Activated CD8-positive, alpha-beta memory T cell treated with anti-CD3 and anti-CD28 coated beads, Interleukin-2, amount 10 ng/mL, durations not matched to agents 7 days and 5 days (primary cell): ENCODE data around the gene ZNF785. TPM values are rescaled to one million over a fixed set of nuclear protein-coding genes. Genes with fewer than 3 reads are reported as not detected.

Source experiments
- ATAC-seq: fragments of 150-1000 bp; cut with Tn5 transposase; one replicate; pipeline ENCODE4 v1.10.0; 2021; ENCODE audit warnings: moderate library complexity
- CTCF ChIA-PET: fragments of 350-600 bp; sonication (Branson Sonifier 250); formaldehyde crosslinking; loops from one replicate; lab custom pipeline; 2021; ENCODE audit warnings: antibody characterized with exemption; lab: Charles Lee
- DNase-seq: peaks from one replicate; pipeline ENCODE4 v3.0.0-alpha.2; 2020
- H3K27ac Mint-ChIP-seq: one replicate; pipeline ENCODE4 v1.8.0; 2021; ENCODE audit warnings: mild to moderate bottlenecking, mixed read lengths
- H3K27me3 Mint-ChIP-seq: one replicate; pipeline ENCODE4 v1.8.0; 2021; ENCODE audit warnings: mixed read lengths
- H3K36me3 Mint-ChIP-seq: one replicate; pipeline ENCODE4 v1.8.0; 2021; ENCODE audit warnings: mild to moderate bottlenecking, mixed read lengths
- H3K4me1 Mint-ChIP-seq: one replicate; pipeline ENCODE4 v1.8.0; 2021; ENCODE audit warnings: mixed read lengths
- H3K4me3 Mint-ChIP-seq: one replicate; pipeline ENCODE4 v1.8.0; 2021; ENCODE audit warnings: mild to moderate bottlenecking, moderate library complexity, mixed read lengths
- H3K9me3 Mint-ChIP-seq: one replicate; pipeline ENCODE4 v1.8.0; 2022; ENCODE audit warnings: low read depth, mixed read lengths
- total RNA-seq, 2 experiments: library from RNA; stranded (reverse); gene quantifications; one replicate each; pipeline ENCODE4 v1.2.3, GENCODE V29; 2021

ZNF785 gene
- total RNA-seq, 2 experiments from 2014 or later: 18.9 to 21.2 TPM

DNA sequence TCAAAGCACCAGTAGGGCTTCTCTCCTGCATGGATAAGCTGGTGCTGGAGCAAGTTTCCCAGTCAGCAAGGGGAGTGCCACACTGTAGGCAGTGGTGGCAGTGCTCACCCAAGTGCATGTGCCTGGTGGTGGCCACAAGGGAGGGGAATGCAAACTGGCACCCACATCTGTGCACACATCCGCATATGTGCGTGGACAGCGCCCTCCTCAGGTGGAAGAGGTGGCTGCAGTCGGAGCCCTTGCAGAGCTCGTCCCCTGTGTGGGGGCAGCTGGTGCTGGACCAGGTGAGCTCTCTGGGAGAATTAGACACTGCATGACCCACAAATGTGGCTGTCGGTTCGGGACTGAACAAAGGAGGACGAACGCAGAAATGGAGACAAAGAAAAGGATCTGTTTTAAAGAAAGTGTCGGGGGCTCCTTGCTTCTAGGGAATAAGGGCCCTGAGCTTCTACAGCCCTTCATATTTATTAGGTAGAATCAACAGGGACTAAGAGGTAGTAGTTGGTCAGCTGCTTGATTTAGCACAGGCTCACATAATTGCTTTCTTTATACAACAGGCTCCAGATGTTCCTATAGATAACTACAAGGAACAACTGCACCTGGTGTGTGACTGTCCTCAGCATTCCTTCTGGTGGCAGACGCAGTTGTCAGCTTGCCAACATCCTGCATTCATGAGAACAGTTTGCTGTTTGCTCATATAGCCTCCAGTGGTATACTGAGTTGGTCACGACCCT lies 30.0 kb upstream of the ZNF785 start:
- Mint-ChIP-seq H3K27ac (no peak overlapping the region), H3K4me3 (no peak overlapping the region), H3K9me3 (no peaks in the 10 kb centered on the region), H3K4me1 (peaks cover 15% of the 10 kb centered on the region), H3K36me3 (no peaks in the 10 kb centered on the region), H3K27me3 (peaks cover 4% of the 10 kb centered on the region)
- DNase-seq (peak; percentile 88), ATAC-seq (peak; percentile 87)
- CTCF ChIA-PET: interaction anchor here (0.6 to 11.9 kb wide), 30 partner anchors 8 to 233 kb away, joined by 3 to 123 read pairs (median 4); partner anchors contain the start of genes DCTPP1, PRR14, SEPTIN1 and ZNF764

DNA sequence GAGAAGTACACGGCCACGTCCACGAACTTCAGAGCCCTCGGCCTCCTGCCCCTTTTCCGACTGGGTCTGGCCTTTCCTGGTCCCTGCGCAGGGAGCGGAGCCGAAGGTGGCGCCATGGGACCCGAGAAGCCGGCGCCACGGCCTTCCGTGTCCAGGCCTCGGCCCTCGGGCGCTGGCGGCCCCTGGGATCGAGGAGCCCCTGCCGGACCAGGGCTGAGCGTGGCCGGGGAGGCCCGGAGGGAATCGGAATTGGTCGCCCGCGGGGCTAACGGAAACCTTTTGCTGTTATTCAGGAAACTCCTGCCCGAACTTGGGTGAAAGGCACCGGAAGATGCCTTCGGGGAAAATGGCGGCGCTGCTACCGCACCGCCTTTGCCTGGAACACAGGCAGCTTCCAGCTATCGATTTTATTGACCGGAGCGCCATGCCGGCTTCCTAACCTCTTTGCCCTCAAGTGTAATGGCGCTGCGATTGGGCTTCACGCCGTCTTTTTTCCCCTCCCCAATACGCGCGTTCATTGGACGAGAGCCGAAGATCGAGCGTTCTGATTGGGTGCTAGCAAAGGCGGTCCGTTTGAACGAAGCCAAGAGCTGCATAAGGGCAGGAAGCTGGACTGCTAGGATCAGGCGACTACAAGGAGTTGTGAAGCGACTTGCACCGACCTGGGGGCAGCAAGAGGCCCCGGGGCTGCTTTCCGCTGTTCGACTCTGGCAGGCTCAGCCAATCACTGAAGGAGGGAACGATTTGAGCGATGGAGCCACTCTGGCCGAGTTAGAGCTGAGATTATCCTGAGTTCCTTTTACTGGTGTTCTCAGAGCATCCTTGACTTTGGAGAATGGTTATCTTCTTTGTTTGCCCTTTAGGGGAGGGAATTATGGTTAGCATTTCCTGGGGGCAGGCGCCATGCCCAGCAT lies 24.7 kb upstream of the ZNF785 start, which contains the start of gene ZNF689:
ZNF689 (minus strand) TSS at position 464 of the 914 bp plus-strand sequence; CDS start at position 116, 348 bp downstream.
- no peaks in the 10 kb centered on the region for H3K27me3 Mint-ChIP-seq
- peak; percentile 94 for ATAC-seq
- peaks cover 24% of the 10 kb centered on the region for H3K4me1 Mint-ChIP-seq
- no peaks in the 10 kb centered on the region for H3K9me3 Mint-ChIP-seq
- peak; percentile 97 for DNase-seq
- H3K36me3 Mint-ChIP-seq: peaks cover 13% of the 10 kb centered on the region
- CTCF ChIA-PET: interaction anchor here (0.8 to 11.9 kb wide), 13 partner anchors 9 to 180 kb away, joined by 3 to 123 read pairs (median 4); partner anchors contain the start of genes DCTPP1, PRR14, ZNF688 and ZNF747
- H3K27ac Mint-ChIP-seq: peak within 1 kb of the TSS; percentile 95
- peak within 1 kb of the TSS; percentile 80 for H3K4me3 Mint-ChIP-seq

DNA sequence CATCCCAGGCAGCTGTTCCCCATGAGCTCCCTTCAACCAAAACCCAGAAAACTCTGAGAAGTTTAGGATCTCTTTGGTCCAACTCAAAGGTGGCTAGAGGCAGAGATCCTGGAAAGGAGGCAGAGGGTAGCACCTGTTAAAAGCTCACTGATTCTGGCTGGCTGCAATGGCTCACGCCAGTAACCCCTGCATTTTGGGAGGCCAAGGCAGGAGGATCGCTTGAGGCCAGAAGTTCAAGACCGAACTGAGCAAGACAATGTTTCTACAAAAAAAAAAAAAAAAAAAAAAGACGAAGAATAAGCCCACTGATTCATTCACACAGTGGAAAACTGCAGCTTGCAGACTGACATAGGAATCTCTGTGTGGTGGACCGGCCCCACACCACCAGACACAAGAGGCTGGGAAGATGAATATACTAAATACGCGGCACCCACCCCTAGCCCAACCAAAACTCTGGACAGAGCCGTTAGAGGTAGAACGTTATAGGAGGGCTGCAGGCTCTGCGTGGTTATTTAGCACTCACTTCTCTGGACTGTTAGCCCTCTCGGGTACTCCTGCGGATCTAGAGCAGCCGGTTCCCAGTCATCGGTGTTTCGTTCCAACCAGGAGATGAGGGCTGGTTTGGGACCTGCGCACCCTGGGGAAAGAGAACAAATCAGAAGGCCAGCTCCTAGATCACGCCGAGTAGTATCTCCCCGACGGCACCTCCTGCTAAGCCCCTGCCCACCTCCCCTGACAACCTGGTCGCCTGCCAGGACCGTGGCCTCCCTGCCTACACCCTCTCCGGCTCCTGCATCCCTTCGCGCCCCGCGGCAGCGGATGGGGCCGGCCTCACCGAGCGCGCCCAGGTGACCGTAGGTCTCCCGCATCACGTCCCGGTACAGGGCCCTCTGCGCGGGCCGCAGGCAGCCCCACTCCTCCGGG lies 23.8 kb upstream of the ZNF785 start:
- Mint-ChIP-seq H3K27me3 (no peaks in the 10 kb centered on the region), H3K36me3 (peaks cover 20% of the 10 kb centered on the region), H3K9me3 (no peaks in the 10 kb centered on the region), H3K4me1 (peaks cover 23% of the 10 kb centered on the region), H3K4me3 (peak overlapping the region; percentile 80), H3K27ac (peak overlapping the region; percentile 95)
- CTCF ChIA-PET: interaction anchor here (0.6 to 11.9 kb wide), 13 partner anchors 11 to 403 kb away, joined by 3 to 123 read pairs (median 4); partner anchors contain the start of genes DCTPP1, PRR14 and ZNF747
- DNase-seq: peak; percentile 63
- peak; percentile 60 for ATAC-seq

DNA sequence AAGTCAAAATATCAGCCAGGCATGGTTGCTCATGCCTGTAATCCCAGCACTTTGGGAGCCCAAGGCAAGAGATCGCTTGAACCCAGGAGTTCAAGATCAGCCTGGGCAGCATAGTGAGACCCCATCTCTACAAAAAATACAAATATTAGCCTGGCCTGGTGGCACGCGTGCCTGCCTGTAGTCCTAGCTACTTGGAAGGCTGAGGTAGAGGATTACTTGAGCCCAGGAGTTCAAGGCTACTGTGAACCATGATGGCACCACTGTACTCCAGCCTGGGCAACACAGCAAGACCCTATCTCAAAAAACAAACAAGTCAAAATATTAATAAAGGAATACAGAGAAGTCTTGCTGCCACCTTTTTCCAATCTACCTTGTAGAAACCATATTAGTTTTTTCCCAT lies 20.5 kb upstream of the ZNF785 start:
- no peak for ATAC-seq
- H3K27ac Mint-ChIP-seq: no peak overlapping the region
- H3K27me3 Mint-ChIP-seq: no peaks in the 10 kb centered on the region
- H3K9me3 Mint-ChIP-seq: no peaks in the 10 kb centered on the region
- H3K36me3 Mint-ChIP-seq: peaks cover 26% of the 10 kb centered on the region
- no peak for DNase-seq
- no peak overlapping the region for H3K4me3 Mint-ChIP-seq
- H3K4me1 Mint-ChIP-seq: peaks cover 23% of the 10 kb centered on the region
- CTCF ChIA-PET: interaction anchor here (11.9 kb wide), 1 partner anchor 8 kb away, joined by 123 read pairs; no protein-coding TSS in a partner anchor

DNA sequence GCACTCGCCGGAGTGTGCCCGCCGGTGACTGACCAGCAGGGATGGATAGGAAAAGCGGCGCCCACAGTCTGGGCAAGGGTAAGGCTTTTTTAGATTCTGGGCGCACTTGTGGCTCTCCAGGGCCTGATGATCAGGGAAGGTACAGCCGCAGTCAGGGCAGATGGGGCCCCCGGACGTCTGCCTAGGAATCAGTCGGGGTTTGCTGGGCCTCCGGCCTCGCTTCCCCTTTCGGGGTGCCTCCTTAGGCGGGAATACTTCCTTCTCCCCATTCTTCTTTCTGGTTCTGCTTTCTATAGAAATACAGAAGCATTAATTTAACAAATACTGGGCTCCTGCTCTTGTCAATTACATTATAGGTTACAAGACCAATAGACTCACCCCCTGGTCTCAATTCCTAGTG lies 19.7 kb upstream of the ZNF785 start:
- no peak for DNase-seq
- Mint-ChIP-seq H3K4me1 (peaks cover 17% of the 10 kb centered on the region), H3K4me3 (no peak overlapping the region), H3K27me3 (no peaks in the 10 kb centered on the region), H3K27ac (no peak overlapping the region), H3K9me3 (no peaks in the 10 kb centered on the region), H3K36me3 (peaks cover 26% of the 10 kb centered on the region)
- CTCF ChIA-PET: interaction anchor here (2.4 to 11.9 kb wide), 2 partner anchors 7 to 24 kb away, joined by 6 to 123 read pairs; no protein-coding TSS in a partner anchor
- ATAC-seq: no peak

DNA sequence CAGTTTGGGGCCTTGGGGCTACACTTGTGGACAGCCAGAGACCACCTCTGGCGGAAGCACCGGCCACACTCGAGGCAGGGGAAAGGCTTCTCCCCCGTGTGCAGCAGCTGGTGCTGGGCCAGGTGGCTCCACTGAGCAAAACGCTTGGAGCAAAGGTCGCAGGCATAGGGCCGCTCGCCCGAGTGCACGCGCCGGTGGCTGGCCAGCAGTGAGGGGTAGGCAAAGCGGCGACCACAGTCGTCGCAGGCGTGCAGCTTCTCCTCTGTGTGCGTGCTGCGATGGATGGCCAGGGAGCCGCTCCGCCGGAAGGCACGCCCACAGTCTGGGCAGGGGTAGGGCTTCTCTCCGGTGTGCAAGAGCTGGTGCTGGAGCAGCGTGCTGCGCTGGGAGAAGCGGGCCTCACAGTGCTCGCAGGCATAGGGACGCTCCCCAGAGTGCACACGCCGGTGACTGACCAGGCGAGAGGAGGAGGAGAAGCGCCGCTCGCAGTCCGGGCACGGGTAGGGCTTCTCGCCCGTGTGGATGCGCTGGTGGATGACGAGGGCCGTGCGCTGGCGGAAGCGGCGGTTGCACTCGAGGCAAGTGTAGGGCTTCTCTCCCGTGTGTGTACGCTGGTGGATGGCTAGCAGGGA lies 18.9 kb upstream of the ZNF785 start:
- no peak for ATAC-seq

DNA sequence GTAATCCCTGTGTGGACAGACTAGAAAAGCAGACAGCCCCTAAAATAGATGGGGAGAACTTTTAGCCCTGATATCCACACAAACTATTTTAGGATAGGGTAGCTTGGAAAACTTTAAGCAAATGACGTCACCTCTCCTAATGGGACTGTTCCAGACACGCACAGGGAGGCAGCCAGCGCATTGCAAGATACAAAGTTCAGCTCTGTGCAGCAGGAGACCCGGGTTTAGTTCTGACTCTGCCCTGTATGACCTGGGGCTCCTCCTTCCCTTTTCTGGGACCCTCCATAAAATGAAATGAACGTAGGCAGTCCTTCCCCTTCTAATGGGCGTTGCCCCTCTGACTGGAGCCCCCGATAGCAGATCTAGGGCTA lies 18.4 kb upstream of the ZNF785 start:
- peaks cover 14% of the 10 kb centered on the region for H3K4me1 Mint-ChIP-seq
- CTCF ChIA-PET: interaction anchor here (0.7 to 12.5 kb wide), 5 partner anchors 7 to 174 kb away, joined by 3 to 123 read pairs (median 6); partner anchors contain the start of genes DCTPP1, ZNF689 and ZNF747
- no peak overlapping the region for H3K27ac Mint-ChIP-seq
- H3K27me3 Mint-ChIP-seq: no peaks in the 10 kb centered on the region
- H3K36me3 Mint-ChIP-seq: peaks cover 26% of the 10 kb centered on the region
- no peak for ATAC-seq
- H3K9me3 Mint-ChIP-seq: no peaks in the 10 kb centered on the region
- DNase-seq: no peak
- no peak overlapping the region for H3K4me3 Mint-ChIP-seq

More for the DNA sequence above, 18.9 kb upstream of the ZNF785 start:
- H3K27me3 Mint-ChIP-seq: no peaks in the 10 kb centered on the region
- no peak overlapping the region for H3K4me3 Mint-ChIP-seq
- H3K27ac Mint-ChIP-seq: no peak overlapping the region
- peaks cover 17% of the 10 kb centered on the region for H3K4me1 Mint-ChIP-seq
- H3K9me3 Mint-ChIP-seq: no peaks in the 10 kb centered on the region
- H3K36me3 Mint-ChIP-seq: peaks cover 26% of the 10 kb centered on the region
- DNase-seq: no peak
- CTCF ChIA-PET: interaction anchor here (2.4 to 12.5 kb wide), 2 partner anchors 7 to 24 kb away, joined by 6 to 123 read pairs; partner anchors contain the start of gene ZNF689

DNA sequence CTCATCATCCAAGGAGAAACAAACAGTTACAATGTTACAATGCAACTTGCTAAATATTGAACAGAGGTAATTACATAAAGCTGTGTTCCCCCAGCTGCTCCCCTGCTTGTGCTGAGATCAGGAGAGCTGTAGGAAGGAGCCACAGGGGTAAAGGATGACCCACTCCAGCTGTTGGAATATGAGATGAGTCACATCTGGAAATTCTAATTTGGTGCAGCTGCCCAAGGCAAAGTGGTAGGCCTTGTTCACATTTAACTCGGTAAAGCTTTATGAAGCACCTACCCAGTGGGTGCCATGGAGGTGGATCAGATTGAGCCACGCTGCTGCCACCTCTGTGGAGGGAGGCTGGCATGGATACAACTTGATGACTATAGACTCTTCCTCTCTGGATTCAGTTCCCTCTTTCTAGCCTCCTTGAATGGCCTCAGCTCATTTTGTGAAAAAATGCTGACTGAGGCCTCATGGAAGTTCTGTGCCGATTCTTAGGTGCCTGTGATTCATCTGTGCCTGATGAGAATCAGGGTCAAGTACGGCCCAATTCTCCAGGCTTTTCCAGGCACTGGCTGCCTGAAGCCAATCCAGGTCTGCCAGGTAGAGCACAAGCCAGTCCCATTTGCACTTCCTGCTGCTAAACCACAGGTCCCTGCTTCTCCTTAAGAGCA lies 17.2 kb upstream of the ZNF785 start:
- Mint-ChIP-seq H3K9me3 (no peaks in the 10 kb centered on the region), H3K4me1 (peaks cover 12% of the 10 kb centered on the region), H3K4me3 (no peak overlapping the region), H3K27me3 (no peaks in the 10 kb centered on the region), H3K36me3 (peaks cover 25% of the 10 kb centered on the region), H3K27ac (no peak overlapping the region)
- CTCF ChIA-PET: interaction anchor here (0.5 to 12.5 kb wide), 10 partner anchors 9 to 553 kb away, joined by 3 to 123 read pairs (median 3); partner anchors contain the start of genes DCTPP1, ZNF689 and ZNF747
- DNase-seq (no peak), ATAC-seq (no peak)

DNA sequence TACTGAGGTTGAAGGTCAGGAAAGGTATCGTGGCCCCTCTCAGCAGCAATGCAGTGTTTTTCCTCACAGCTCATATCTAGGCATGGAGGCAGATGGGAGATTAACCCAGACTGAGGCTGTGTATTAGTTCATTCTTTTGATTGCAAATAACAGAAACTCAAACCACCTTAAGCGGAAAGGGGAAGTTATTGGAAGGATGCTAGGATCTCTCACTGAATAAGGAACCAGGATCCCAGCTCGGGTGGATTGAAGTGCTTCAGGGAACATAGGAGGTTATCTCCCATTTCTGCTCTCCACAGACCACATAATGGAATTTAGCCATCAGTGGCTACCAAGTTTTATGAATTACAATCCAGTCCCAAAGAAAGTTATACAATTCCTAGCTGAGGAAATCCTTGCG lies 16.5 kb upstream of the ZNF785 start:
- H3K27me3 Mint-ChIP-seq: no peaks in the 10 kb centered on the region
- ATAC-seq (no peak), DNase-seq (no peak)
- no peak overlapping the region for H3K27ac Mint-ChIP-seq
- no peaks in the 10 kb centered on the region for H3K9me3 Mint-ChIP-seq
- peaks cover 7% of the 10 kb centered on the region for H3K4me1 Mint-ChIP-seq
- CTCF ChIA-PET: interaction anchor here (1.1 to 12.5 kb wide), 5 partner anchors 9 to 172 kb away, joined by 3 to 123 read pairs (median 7); partner anchors contain the start of genes DCTPP1, ZNF689 and ZNF747
- peaks cover 21% of the 10 kb centered on the region for H3K36me3 Mint-ChIP-seq
- no peak overlapping the region for H3K4me3 Mint-ChIP-seq

DNA sequence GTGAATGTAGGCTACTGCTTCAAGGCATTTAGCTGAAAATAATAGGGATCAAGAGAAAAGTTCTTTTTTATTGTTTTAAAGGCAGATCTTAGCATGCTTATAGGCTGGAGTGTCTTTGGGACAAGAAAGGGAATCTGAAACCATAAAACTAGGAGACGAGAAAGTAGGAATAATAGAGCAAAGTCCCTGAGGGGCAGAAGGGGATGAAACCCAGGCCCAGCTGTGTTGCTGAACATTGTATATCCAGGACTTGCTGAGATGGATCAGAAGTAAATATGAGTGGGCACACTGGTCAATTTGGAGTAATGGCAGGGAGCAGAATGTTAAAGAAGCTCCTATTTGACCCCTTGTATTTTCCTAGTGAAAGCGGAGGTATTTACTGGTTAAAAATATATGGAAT lies 15.4 kb upstream of the ZNF785 start:
- no peak overlapping the region for H3K4me3 Mint-ChIP-seq
- no peak for DNase-seq
- no peak overlapping the region for H3K27ac Mint-ChIP-seq
- H3K36me3 Mint-ChIP-seq: peaks cover 13% of the 10 kb centered on the region
- H3K4me1 Mint-ChIP-seq: peaks cover 7% of the 10 kb centered on the region
- ATAC-seq: no peak
- CTCF ChIA-PET: interaction anchor here (1.0 to 12.5 kb wide), 6 partner anchors 10 to 171 kb away, joined by 3 to 123 read pairs (median 6); partner anchors contain the start of genes DCTPP1, ZNF689 and ZNF785
- no peaks in the 10 kb centered on the region for H3K9me3 Mint-ChIP-seq
- no peaks in the 10 kb centered on the region for H3K27me3 Mint-ChIP-seq

DNA sequence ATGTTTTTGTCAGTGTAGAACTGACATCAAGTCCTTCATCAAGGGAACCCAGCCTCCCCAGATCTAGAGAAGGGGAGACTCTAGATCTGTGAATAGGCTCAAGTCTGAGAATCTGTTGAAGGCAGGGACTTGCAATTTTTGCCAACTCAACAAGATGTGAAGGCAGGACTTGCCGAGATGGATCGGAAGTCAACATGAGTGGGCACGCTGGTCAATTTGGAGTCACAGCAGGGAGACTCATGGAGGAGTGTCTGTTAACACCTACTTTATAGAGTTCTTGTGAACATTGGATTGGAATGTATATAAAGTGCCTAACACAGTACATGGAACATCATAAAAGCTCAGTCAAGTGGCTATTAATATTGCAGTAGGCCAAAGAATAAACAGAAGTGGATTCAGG lies 14.7 kb upstream of the ZNF785 start:
- H3K27ac Mint-ChIP-seq: no peak overlapping the region
- ATAC-seq: no peak
- no peaks in the 10 kb centered on the region for H3K27me3 Mint-ChIP-seq
- DNase-seq: no peak
- peaks cover 7% of the 10 kb centered on the region for H3K4me1 Mint-ChIP-seq
- no peak overlapping the region for H3K4me3 Mint-ChIP-seq
- CTCF ChIA-PET: interaction anchor here (1.2 to 12.5 kb wide), 5 partner anchors 11 to 171 kb away, joined by 3 to 123 read pairs (median 6); partner anchors contain the start of genes DCTPP1, ZNF689 and ZNF785
- H3K9me3 Mint-ChIP-seq: no peaks in the 10 kb centered on the region
- peaks cover 13% of the 10 kb centered on the region for H3K36me3 Mint-ChIP-seq
